ENCODE results near the gene RASA3.

RASA3 gene

DNA sequence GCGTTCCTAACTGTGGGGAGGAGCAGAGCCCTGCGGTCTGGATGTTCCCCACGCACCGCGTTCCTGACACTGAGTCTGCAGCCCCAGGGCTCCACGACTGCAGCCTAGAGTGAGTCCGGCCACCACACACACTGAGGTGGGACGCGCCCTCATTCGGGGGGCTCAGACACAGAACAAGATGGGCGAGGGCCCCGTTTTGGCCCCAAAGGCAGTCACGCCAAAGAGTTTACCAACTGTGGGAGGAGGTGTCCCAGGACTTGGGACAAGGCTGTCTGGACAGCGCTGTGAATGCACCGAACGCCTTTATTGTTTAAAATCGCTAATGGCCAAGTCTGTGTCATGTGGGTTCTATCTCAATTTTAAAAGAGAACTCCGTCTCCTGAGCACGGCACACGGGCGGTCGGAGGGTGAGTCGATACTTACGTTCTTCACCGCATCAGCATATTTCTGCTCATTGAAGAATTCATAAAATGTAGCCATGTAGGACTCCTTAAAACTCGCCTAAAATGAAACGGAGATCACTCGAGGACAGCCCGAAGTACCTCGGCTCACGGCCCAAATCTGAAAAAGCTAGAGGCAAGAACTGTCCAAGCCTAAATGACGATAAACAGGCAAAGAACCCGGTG, 123.3 kb downstream of the RASA3 start:
- in situ Hi-C loops (cut with HindIII; ENCODE audit: low sequenced_read_pairs) = no loop called here
- H3K4me3 ChIP-seq (ENCODE audit: low read depth, low read length) = no peak overlapping the region
- no peak for DNase-seq (ENCODE audit: low read depth, low spot score)
- no peak for TF ChIP-seq CTCF (IDR thresholded peaks at IDR 0.05; ENCODE audit: low read depth, low read length)

DNA sequence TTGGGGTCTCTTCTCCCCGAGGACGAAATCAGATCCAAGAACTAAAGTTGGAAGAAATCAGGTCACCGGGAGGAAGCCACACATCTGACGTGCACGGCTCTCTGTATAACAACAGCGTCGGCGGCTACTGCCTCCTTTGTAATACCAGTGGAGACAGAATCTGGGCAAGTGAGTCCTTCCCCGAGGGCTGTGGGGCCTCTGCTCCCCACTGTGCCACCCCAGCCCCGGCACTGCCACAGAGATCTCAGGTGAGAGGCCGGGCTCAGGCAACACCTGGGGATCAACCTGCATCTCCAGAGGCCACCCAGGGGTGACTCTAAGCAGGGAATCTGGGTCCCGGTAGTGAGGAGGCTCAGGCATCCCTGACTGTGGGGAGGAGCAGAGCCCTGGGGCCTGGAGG, 124.9 kb downstream of the RASA3 start:
- no peak for DNase-seq (ENCODE audit: low read depth, low spot score)
- no peak overlapping the region for H3K4me3 ChIP-seq (ENCODE audit: low read depth, low read length)
- no peak for TF ChIP-seq CTCF (IDR thresholded peaks at IDR 0.05; ENCODE audit: low read depth, low read length)
- in situ Hi-C loops (cut with HindIII; ENCODE audit: low sequenced_read_pairs) = no loop called here

GRCh38 chr13:114005206-114005724, 127.2 kb downstream of the RASA3 start:
- DNase-seq (ENCODE audit: low read depth, low spot score) = no peak
- in situ Hi-C loops (cut with HindIII; ENCODE audit: low sequenced_read_pairs) = no loop called here
- H3K4me3 ChIP-seq (ENCODE audit: low read depth, low read length) = no peak overlapping the region
- no peak for TF ChIP-seq CTCF (IDR thresholded peaks at IDR 0.05; ENCODE audit: low read depth, low read length)

DNA sequence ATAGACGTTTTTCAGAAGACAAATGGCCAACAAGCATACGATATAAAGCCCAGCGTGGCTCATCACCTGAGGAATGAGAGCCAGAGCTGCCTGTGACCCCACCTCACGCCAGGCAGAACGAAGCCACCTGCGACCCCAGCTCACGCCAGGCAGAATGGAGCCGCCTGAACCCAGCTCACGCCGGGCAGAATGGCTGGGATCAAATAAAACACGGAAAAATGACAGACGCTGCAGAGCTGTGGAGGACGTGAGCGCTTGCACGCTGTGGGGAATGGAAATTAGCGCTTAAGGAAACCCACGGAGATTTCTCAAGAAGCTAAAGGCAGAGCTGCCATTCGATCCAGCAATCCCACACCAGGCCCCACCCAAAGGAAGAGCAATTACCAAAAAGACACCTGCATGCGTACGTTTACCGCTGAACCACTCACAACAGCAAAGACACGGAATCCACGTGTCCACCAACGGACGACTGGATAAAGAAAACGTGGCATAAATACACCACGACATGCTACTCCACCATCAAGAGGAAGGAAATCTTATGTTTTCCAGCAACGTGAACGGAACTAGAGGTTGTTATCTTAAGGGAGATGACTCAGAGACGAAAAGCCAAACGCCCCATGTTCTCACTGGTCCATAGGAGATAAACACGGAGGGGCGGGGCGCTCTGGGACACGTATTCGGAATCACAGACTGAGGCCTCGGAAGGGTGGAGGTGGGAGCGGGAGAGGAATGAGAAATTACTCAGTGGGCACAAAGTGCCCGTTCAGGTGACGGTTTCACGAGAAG, 127.8 kb downstream of the RASA3 start:
- no peak overlapping the region for H3K4me3 ChIP-seq (ENCODE audit: low read depth, low read length)
- peak; percentile 78 for DNase-seq (ENCODE audit: low read depth, low spot score)
- TF ChIP-seq CTCF (IDR thresholded peaks at IDR 0.05; ENCODE audit: low read depth, low read length) = no peak
- in situ Hi-C loops (cut with HindIII; ENCODE audit: low sequenced_read_pairs) = no loop called here

GRCh38 chr13:114002771-114003321, 129.6 kb downstream of the RASA3 start:
- in situ Hi-C loops (cut with HindIII; ENCODE audit: low sequenced_read_pairs) = no loop called here
- TF ChIP-seq CTCF (IDR thresholded peaks at IDR 0.05; ENCODE audit: low read depth, low read length) = no peak
- DNase-seq (ENCODE audit: low read depth, low spot score) = no peak
- H3K4me3 ChIP-seq (ENCODE audit: low read depth, low read length) = no peak overlapping the region

GRCh38 chr13:114002009-114002544, 130.3 kb downstream of the RASA3 start:
- H3K4me3 ChIP-seq (ENCODE audit: low read depth, low read length) = no peak overlapping the region
- TF ChIP-seq CTCF (IDR thresholded peaks at IDR 0.05; ENCODE audit: low read depth, low read length) = no peak
- in situ Hi-C loops (cut with HindIII; ENCODE audit: low sequenced_read_pairs) = no loop called here

More at GRCh38 chr13:114002009-114002544, 130.3 kb downstream of the RASA3 start:
- no peak for DNase-seq (ENCODE audit: low read depth, low spot score)

Measured in astrocyte of the spinal cord (primary cell).